ENCODE measurements around the gene SSC5D. TPM values are rescaled to one million over a fixed set of nuclear protein-coding genes. Genes with fewer than 3 reads are reported as not detected.

SSC5D gene
- total RNA-seq, 1 experiment from 2014 or later, result 1.5 TPM

GRCh38 chr19:55489711-55490477 is 1.7 kb downstream of the SSC5D start:
- peaks cover 7% of the 10 kb centered on the region; the same call in 1 of the 2 replicates for H3K79me2 ChIP-seq (ENCODE audit: insufficient read depth, low read length)
- ATAC-seq, result no peak
- H3K9me3 ChIP-seq (ENCODE audit: control insufficient read depth in 1 of 2, insufficient read depth in 1 of 2, low read depth in 1 of 2, low read length in 2 of 2), result no peaks in the 10 kb centered on the region
- no peak overlapping the region for H3K9ac ChIP-seq (ENCODE audit: low read length)
- ChIA-PET RAD21 (ENCODE audit: low non-redundant PET in 1 of 2, low total read pairs in 2 of 2, uncharacterized antibody in 2 of 2, unreplicated experiment in 2 of 2) (no interaction called here), CTCF (no interaction called here), POLR2A (no interaction called here)
- no peak overlapping the region for H3K27ac ChIP-seq (ENCODE audit: low read depth, low read length)
- no peak overlapping the region for H2AFZ ChIP-seq (ENCODE audit: low read depth, low read length, poor library complexity, severe bottlenecking)
- TF ChIP-seq EZH2 (IDR thresholded peaks at IDR 0.05) (no peak), ZBTB33 (IDR thresholded peaks at IDR 0.05; ENCODE audit: extremely low read depth, insufficient replicate concordance, low read length) (no peak), TCF7L2 (IDR thresholded peaks at IDR 0.05; ENCODE audit: borderline replicate concordance, extremely low read depth, insufficient read depth, insufficient read length) (no peak), SP1 (IDR thresholded peaks at IDR 0.05; ENCODE audit: low read depth) (no peak), REST (IDR thresholded peaks at IDR 0.05; ENCODE audit: low read depth) (no peak), EZH2phosphoT487 (IDR thresholded peaks at IDR 0.05; ENCODE audit: borderline replicate concordance) (no peak), YY1 (IDR thresholded peaks at IDR 0.05; ENCODE audit: extremely low read depth, insufficient replicate concordance, low read depth, low read length) (no peak), POLR2A (IDR thresholded peaks at IDR 0.05; ENCODE audit: borderline replicate concordance, extremely low read depth, insufficient read depth, insufficient read length) (no peak), MAX (IDR thresholded peaks at IDR 0.05) (no peak), FOSL1 (IDR thresholded peaks at IDR 0.05; ENCODE audit: low read depth) (no peak), ATF3 (IDR thresholded peaks at IDR 0.05) (no peak), CTCF (IDR thresholded peaks at IDR 0.05 in 2 of 3, conservative IDR thresholded peaks at IDR 0.05 in 1 of 3; ENCODE audit: borderline replicate concordance in 1 of 3, insufficient read depth in 1 of 3, low read depth in 2 of 3, low read length in 2 of 3) (no peak), SRF (IDR thresholded peaks at IDR 0.05; ENCODE audit: low read depth) (no peak), JUND (IDR thresholded peaks at IDR 0.05) (no peak), ZFX (IDR thresholded peaks at IDR 0.05) (no peak), POLR2AphosphoS5 (IDR thresholded peaks at IDR 0.05; ENCODE audit: low read depth, low read length) (no peak), EGR1 (IDR thresholded peaks at IDR 0.05; ENCODE audit: low read depth) (no peak), CEBPB (IDR thresholded peaks at IDR 0.05; ENCODE audit: low read depth) (no peak), ELF1 (IDR thresholded peaks at IDR 0.05; ENCODE audit: borderline replicate concordance, low read depth) (no peak)
- peaks cover 5 to 26% of the 10 kb centered on the region in 2 experiments; a peak in 3 of 4 replicates for H3K4me1 ChIP-seq (ENCODE audit: control insufficient read depth in 1 of 2, insufficient read depth in 2 of 2, low read length in 2 of 2)
- intact Hi-C loops (cut with micrococcal nuclease), result no loop called here
- DNase-seq (ENCODE audit: low read depth, low spot score), result no peak
- no peaks in the 10 kb centered on the region for H4K20me1 ChIP-seq (ENCODE audit: insufficient read depth)
- H3K27me3 ChIP-seq (ENCODE audit: insufficient read depth, low read length), result no peaks in the 10 kb centered on the region
- H3K36me3 ChIP-seq (ENCODE audit: control insufficient read depth in 1 of 2, insufficient read depth in 2 of 2, low read length in 2 of 2), result no peaks in the 10 kb centered on the region
- no TSS peak for BruUV-seq (replicated peaks)
- no peak overlapping the region for H3K4me2 ChIP-seq (ENCODE audit: low read length)
- H3K9me2 ChIP-seq (ENCODE audit: insufficient read depth), result no peaks in the 10 kb centered on the region
- H3K4me3 ChIP-seq (replicated peaks in 1 of 2; ENCODE audit: low read depth in 1 of 2, low read length in 2 of 2), result no peak overlapping the region
